Measurements from ENCODE around the gene FHIP2A. TPM values are rescaled to one million over a fixed set of nuclear protein-coding genes. Genes with fewer than 3 reads are reported as not detected.
"Not testable (repeated sequence)": the region's sequence is repeated elsewhere in the genome, so short reads cannot be mapped to it uniquely, and the experiment has no call there.

FHIP2A gene
- total and polyA plus RNA-seq, 2 donors: 12.1 to 14.6 TPM

- Histone ChIP-seq H3K27ac (ENCODE audit: low read depth in 1 of 2, low read length in 1 of 2) (no peak overlapping the region), H3K9me3 (ENCODE audit: control insufficient read depth in 2 of 2, insufficient read depth in 1 of 2, low read length in 1 of 2) (no peaks in the 10 kb centered on the region), H3K27me3 (ENCODE audit: control insufficient read depth in 2 of 2, insufficient read depth in 1 of 2, low read length in 1 of 2) (no peaks in the 10 kb centered on the region), H3K4me1 (ENCODE audit: control insufficient read depth in 2 of 2, insufficient read depth in 2 of 2, low read length in 2 of 2) (no peaks in the 10 kb centered on the region), H3K36me3 (ENCODE audit: control insufficient read depth in 2 of 2, insufficient read depth in 2 of 2, low read length in 1 of 2) (no peaks in the 10 kb centered on the region), H3K4me3 (ENCODE audit: low read length in 2 of 2) (no peak overlapping the region)
- no peak for DNase-seq (ENCODE audit: low read depth in 6 of 9, low spot score in 9 of 9)
- 99% methylated on average over 7 of the region's 7 CpGs for WGBS
Measured at GRCh38 chr10:114782666-114783065, 38.9 kb upstream of the FHIP2A start.

- WGBS: 84% methylated on average over 7 of the region's 7 CpGs
- no peak overlapping the region for H3K27ac ChIP-seq (ENCODE audit: low read depth in 1 of 2, low read length in 1 of 2)
- H3K36me3 ChIP-seq (ENCODE audit: control insufficient read depth in 2 of 2, insufficient read depth in 2 of 2, low read length in 1 of 2): no peaks in the 10 kb centered on the region
- H3K27me3 ChIP-seq (ENCODE audit: control insufficient read depth in 2 of 2, insufficient read depth in 1 of 2, low read length in 1 of 2): no peaks in the 10 kb centered on the region
- H3K4me1 ChIP-seq (ENCODE audit: control insufficient read depth in 2 of 2, insufficient read depth in 2 of 2, low read length in 2 of 2): no peaks in the 10 kb centered on the region
- no peak for DNase-seq (ENCODE audit: low read depth in 6 of 9, low spot score in 9 of 9)
- H3K4me3 ChIP-seq (ENCODE audit: low read length in 2 of 2): no peak overlapping the region
- no peaks in the 10 kb centered on the region for H3K9me3 ChIP-seq (ENCODE audit: control insufficient read depth in 2 of 2, insufficient read depth in 1 of 2, low read length in 1 of 2)
Measured at GRCh38 chr10:114783686-114784085, 37.9 kb upstream of the FHIP2A start.

- DNase-seq (ENCODE audit: low read depth in 6 of 9, low spot score in 9 of 9): peak in 1 of 9 donors; percentile 35
Measured at GRCh38 chr10:114786492-114786891, 35.1 kb upstream of the FHIP2A start.

GRCh38 chr10:114787131-114787530 lies 34.4 kb upstream of the FHIP2A start:
- not testable (repeated sequence) for DNase-seq (ENCODE audit: low read depth in 6 of 9, low spot score in 9 of 9); H3K4me1 ChIP-seq (ENCODE audit: control insufficient read depth in 2 of 2, insufficient read depth in 2 of 2, low read length in 2 of 2); H3K27ac ChIP-seq (ENCODE audit: low read depth in 1 of 2, low read length in 1 of 2); H3K9me3 ChIP-seq (ENCODE audit: control insufficient read depth in 2 of 2, insufficient read depth in 1 of 2, low read length in 1 of 2); H3K36me3 ChIP-seq (ENCODE audit: control insufficient read depth in 2 of 2, insufficient read depth in 2 of 2, low read length in 1 of 2); H3K27me3 ChIP-seq (ENCODE audit: control insufficient read depth in 2 of 2, insufficient read depth in 1 of 2, low read length in 1 of 2); H3K4me3 ChIP-seq (ENCODE audit: low read length in 2 of 2)
- 95% methylated on average over 30 of the region's 30 CpGs for WGBS

More at GRCh38 chr10:114786492-114786891, 35.1 kb upstream of the FHIP2A start:
- H3K4me3 ChIP-seq (ENCODE audit: low read length in 2 of 2); H3K27ac ChIP-seq (ENCODE audit: low read depth in 1 of 2, low read length in 1 of 2); H3K4me1 ChIP-seq (ENCODE audit: control insufficient read depth in 2 of 2, insufficient read depth in 2 of 2, low read length in 2 of 2); H3K36me3 ChIP-seq (ENCODE audit: control insufficient read depth in 2 of 2, insufficient read depth in 2 of 2, low read length in 1 of 2); H3K27me3 ChIP-seq (ENCODE audit: control insufficient read depth in 2 of 2, insufficient read depth in 1 of 2, low read length in 1 of 2); H3K9me3 ChIP-seq (ENCODE audit: control insufficient read depth in 2 of 2, insufficient read depth in 1 of 2, low read length in 1 of 2): not testable (repeated sequence)
- 78% methylated on average over 9 of the region's 9 CpGs for WGBS

- Histone ChIP-seq H3K9me3 (ENCODE audit: control insufficient read depth in 2 of 2, insufficient read depth in 1 of 2, low read length in 1 of 2) (no peaks in the 10 kb centered on the region), H3K4me1 (ENCODE audit: control insufficient read depth in 2 of 2, insufficient read depth in 2 of 2, low read length in 2 of 2) (no peaks in the 10 kb centered on the region), H3K27ac (ENCODE audit: low read depth in 1 of 2, low read length in 1 of 2) (no peak overlapping the region), H3K4me3 (ENCODE audit: low read length in 2 of 2) (no peak overlapping the region), H3K27me3 (ENCODE audit: control insufficient read depth in 2 of 2, insufficient read depth in 1 of 2, low read length in 1 of 2) (no peaks in the 10 kb centered on the region), H3K36me3 (ENCODE audit: control insufficient read depth in 2 of 2, insufficient read depth in 2 of 2, low read length in 1 of 2) (no peaks in the 10 kb centered on the region)
- WGBS: 99% methylated on average over 3 of the region's 3 CpGs
- no peak for DNase-seq (ENCODE audit: low read depth in 6 of 9, low spot score in 9 of 9)
Measured at GRCh38 chr10:114791768-114792167, 29.8 kb upstream of the FHIP2A start.

GRCh38 chr10:114795039-114795438 lies 26.5 kb upstream of the FHIP2A start:
- DNase-seq (ENCODE audit: low read depth in 6 of 9, low spot score in 9 of 9): no peak

GRCh38 chr10:114800361-114800760 lies 21.2 kb upstream of the FHIP2A start:
- Histone ChIP-seq H3K36me3 (ENCODE audit: control insufficient read depth in 2 of 2, insufficient read depth in 2 of 2, low read length in 1 of 2) (no peaks in the 10 kb centered on the region), H3K27ac (ENCODE audit: low read depth in 1 of 2, low read length in 1 of 2) (no peak overlapping the region), H3K9me3 (ENCODE audit: control insufficient read depth in 2 of 2, insufficient read depth in 1 of 2, low read length in 1 of 2) (no peaks in the 10 kb centered on the region), H3K4me1 (ENCODE audit: control insufficient read depth in 2 of 2, insufficient read depth in 2 of 2, low read length in 2 of 2) (peaks cover 14 to 20% of the 10 kb centered on the region in 2 donors), H3K4me3 (ENCODE audit: low read length in 2 of 2) (no peak overlapping the region), H3K27me3 (ENCODE audit: control insufficient read depth in 2 of 2, insufficient read depth in 1 of 2, low read length in 1 of 2) (no peaks in the 10 kb centered on the region)
- DNase-seq (ENCODE audit: low read depth in 6 of 9, low spot score in 9 of 9): no peak
- WGBS: 99% methylated on average over 1 of the region's 1 CpG

More at GRCh38 chr10:114795039-114795438, 26.5 kb upstream of the FHIP2A start:
- no peak overlapping the region for H3K27ac ChIP-seq (ENCODE audit: low read depth in 1 of 2, low read length in 1 of 2)
- no peaks in the 10 kb centered on the region for H3K27me3 ChIP-seq (ENCODE audit: control insufficient read depth in 2 of 2, insufficient read depth in 1 of 2, low read length in 1 of 2)
- H3K9me3 ChIP-seq (ENCODE audit: control insufficient read depth in 2 of 2, insufficient read depth in 1 of 2, low read length in 1 of 2): no peaks in the 10 kb centered on the region
- 97% methylated on average over 3 of the region's 3 CpGs for WGBS
- H3K4me3 ChIP-seq (ENCODE audit: low read length in 2 of 2): no peak overlapping the region
- H3K36me3 ChIP-seq (ENCODE audit: control insufficient read depth in 2 of 2, insufficient read depth in 2 of 2, low read length in 1 of 2): no peaks in the 10 kb centered on the region
- H3K4me1 ChIP-seq (ENCODE audit: control insufficient read depth in 2 of 2, insufficient read depth in 2 of 2, low read length in 2 of 2): no peaks in the 10 kb centered on the region

GRCh38 chr10:114801411-114801813 lies 20.2 kb upstream of the FHIP2A start:
- Histone ChIP-seq H3K27ac (ENCODE audit: low read depth in 1 of 2, low read length in 1 of 2) (peak overlapping the region; percentile 78 to 81), H3K9me3 (ENCODE audit: control insufficient read depth in 2 of 2, insufficient read depth in 1 of 2, low read length in 1 of 2) (no peaks in the 10 kb centered on the region), H3K36me3 (ENCODE audit: control insufficient read depth in 2 of 2, insufficient read depth in 2 of 2, low read length in 1 of 2) (no peaks in the 10 kb centered on the region), H3K4me1 (ENCODE audit: control insufficient read depth in 2 of 2, insufficient read depth in 2 of 2, low read length in 2 of 2) (peaks cover 14 to 20% of the 10 kb centered on the region in 2 donors), H3K27me3 (ENCODE audit: control insufficient read depth in 2 of 2, insufficient read depth in 1 of 2, low read length in 1 of 2) (no peaks in the 10 kb centered on the region), H3K4me3 (ENCODE audit: low read length in 2 of 2) (peak overlapping the region; percentile 9 to 23)
- peak in 8 of 9 donors; percentile 29 to 78 (median 48) for DNase-seq (ENCODE audit: low read depth in 6 of 9, low spot score in 9 of 9)
- 5% methylated on average over 5 of the region's 5 CpGs for WGBS

- H3K27ac ChIP-seq (ENCODE audit: low read depth in 1 of 2, low read length in 1 of 2): peak overlapping the region in 1 of 2 donors; percentile 81
- no peak for DNase-seq (ENCODE audit: low read depth in 6 of 9, low spot score in 9 of 9)
- 67% methylated on average over 3 of the region's 3 CpGs for WGBS
Measured at GRCh38 chr10:114802177-114802576, 19.4 kb upstream of the FHIP2A start.

More at GRCh38 chr10:114802177-114802576, 19.4 kb upstream of the FHIP2A start:
- Histone ChIP-seq H3K4me1 (ENCODE audit: control insufficient read depth in 2 of 2, insufficient read depth in 2 of 2, low read length in 2 of 2) (peaks cover 14 to 20% of the 10 kb centered on the region in 2 donors), H3K4me3 (ENCODE audit: low read length in 2 of 2) (no peak overlapping the region), H3K36me3 (ENCODE audit: control insufficient read depth in 2 of 2, insufficient read depth in 2 of 2, low read length in 1 of 2) (no peaks in the 10 kb centered on the region), H3K9me3 (ENCODE audit: control insufficient read depth in 2 of 2, insufficient read depth in 1 of 2, low read length in 1 of 2) (no peaks in the 10 kb centered on the region), H3K27me3 (ENCODE audit: control insufficient read depth in 2 of 2, insufficient read depth in 1 of 2, low read length in 1 of 2) (no peaks in the 10 kb centered on the region)

Measured in thymus (tissue), 11 donors.